Measurements from ENCODE around the gene HOXD8. TPM values are rescaled to one million over a fixed set of nuclear protein-coding genes. Genes with fewer than 3 reads are reported as not detected.
A peak's percentile ranks its signal among the peaks of the same experiment; 100 is the strongest.

The HOXD8 gene
- polyA plus RNA-seq, 1 of the 3 experiments (the other 2 are of a cell fraction), result 6.4 TPM

DNA sequence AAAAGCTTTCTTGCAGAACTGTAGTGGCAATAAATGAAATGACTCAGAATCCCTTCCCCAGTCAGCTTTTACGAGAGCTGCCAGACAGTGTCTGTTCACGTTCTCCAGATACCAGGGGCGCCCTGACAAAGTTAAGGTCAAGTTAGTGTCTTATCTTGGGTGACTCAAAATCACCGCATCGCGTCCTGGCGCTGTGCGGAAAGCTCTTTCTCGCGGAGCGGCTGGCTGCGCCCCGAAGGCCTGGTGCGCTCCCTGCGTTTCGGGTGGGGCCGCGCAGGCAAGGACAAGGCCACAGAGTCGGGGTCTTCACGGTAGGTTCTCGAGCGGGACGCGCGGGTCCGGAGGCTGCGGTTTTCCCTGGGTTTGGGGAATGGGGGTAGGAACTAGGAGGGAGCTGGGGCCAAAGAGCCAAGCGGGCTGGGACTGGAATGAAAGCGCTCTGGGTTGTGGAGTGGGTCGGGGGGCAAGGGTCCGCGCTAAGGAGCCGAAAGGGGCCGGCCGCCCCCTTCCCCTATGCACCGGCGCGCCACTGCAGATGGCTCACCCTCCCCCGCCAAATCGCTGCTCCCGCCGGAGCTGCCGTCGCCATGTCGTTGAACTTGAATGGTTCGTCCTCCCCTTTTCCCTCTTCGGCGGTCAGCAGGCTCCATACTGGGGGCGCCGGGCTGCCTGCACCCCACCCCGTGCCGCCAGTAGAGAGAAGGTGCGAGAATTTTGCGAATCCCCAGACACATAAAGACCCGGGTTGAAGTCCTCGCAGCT, 25.0 kb upstream of the HOXD8 start:
- H4K20me1 ChIP-seq (ENCODE audit: insufficient read depth), result no peaks in the 10 kb centered on the region
- no peaks in the 10 kb centered on the region for H3K36me3 ChIP-seq (replicated peaks in 1 of 2; ENCODE audit: control insufficient read depth in 1 of 2, insufficient read depth in 2 of 2, low read length in 1 of 2)
- peak overlapping the region; percentile 76 for H3K4me2 ChIP-seq
- 8% methylated on average over 30 of the region's 56 CpGs for WGBS (ENCODE audit: low lambda C conversion rate)
- no peaks in the 10 kb centered on the region for H3K9me2 ChIP-seq
- no peak overlapping the region for H3K27ac ChIP-seq (ENCODE audit: low read depth in 2 of 2, low read length in 1 of 2)
- H3F3A ChIP-seq (replicated peaks; ENCODE audit: insufficient read depth), result peaks cover 11% of the 10 kb centered on the region
- DNase-seq, result no peak
- H3K4me1 ChIP-seq (ENCODE audit: control insufficient read depth in 1 of 2, insufficient read depth in 2 of 2, low read depth in 1 of 2, low read length in 1 of 2), result peaks cover 0 to 13% of the 10 kb centered on the region in 2 experiments; a peak in 2 of 4 replicates
- H3K79me2 ChIP-seq (ENCODE audit: insufficient read depth), result no peaks in the 10 kb centered on the region
- no peaks in the 10 kb centered on the region for H3K9me3 ChIP-seq
- ChIA-PET POLR2A (interaction anchor here (1.0 kb wide), 1 partner anchor 13 kb away, joined by 3 read pairs; no protein-coding TSS in a partner anchor), CTCF (interaction anchor here (0.8 to 17.7 kb wide), 19 partner anchors 9 to 1405 kb away, joined by 3 to 264 read pairs (median 4); partner anchors contain the start of genes EVX2, HOXD10, HOXD12 and HOXD13)
- H3K9ac ChIP-seq, result no peak overlapping the region
- peaks cover 86% of the 10 kb centered on the region for H3K27me3 ChIP-seq (ENCODE audit: insufficient read depth)
- 0 out of 2 replicates have a peak overlapping the region, but pooled peaks have one; percentile 29 for H2AFZ ChIP-seq (ENCODE audit: low read depth)
- H3K4me3 ChIP-seq (ENCODE audit: low read depth in 2 of 2, low read length in 1 of 2), result peak overlapping the region; percentile 32 to 54
- no peak for TF ChIP-seq NRF1 (IDR thresholded peaks at IDR 0.05; ENCODE audit: low read depth, low read length)
- no peak for TF ChIP-seq SMC3 (IDR thresholded peaks at IDR 0.05; ENCODE audit: low read depth, low read length)
- TF ChIP-seq, protein P1, sequence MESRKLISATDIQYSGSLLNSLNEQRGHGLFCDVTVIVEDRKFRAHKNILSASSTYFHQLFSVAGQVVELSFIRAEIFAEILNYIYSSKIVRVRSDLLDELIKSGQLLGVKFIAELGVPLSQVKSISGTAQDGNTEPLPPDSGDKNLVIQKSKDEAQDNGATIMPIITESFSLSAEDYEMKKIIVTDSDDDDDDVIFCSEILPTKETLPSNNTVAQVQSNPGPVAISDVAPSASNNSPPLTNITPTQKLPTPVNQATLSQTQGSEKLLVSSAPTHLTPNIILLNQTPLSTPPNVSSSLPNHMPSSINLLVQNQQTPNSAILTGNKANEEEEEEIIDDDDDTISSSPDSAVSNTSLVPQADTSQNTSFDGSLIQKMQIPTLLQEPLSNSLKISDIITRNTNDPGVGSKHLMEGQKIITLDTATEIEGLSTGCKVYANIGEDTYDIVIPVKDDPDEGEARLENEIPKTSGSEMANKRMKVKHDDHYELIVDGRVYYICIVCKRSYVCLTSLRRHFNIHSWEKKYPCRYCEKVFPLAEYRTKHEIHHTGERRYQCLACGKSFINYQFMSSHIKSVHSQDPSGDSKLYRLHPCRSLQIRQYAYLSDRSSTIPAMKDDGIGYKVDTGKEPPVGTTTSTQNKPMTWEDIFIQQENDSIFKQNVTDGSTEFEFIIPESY (IDR thresholded peaks at IDR 0.05; ENCODE audit: borderline replicate concordance, low read depth), result no peak
- TF ChIP-seq RXRA (IDR thresholded peaks at IDR 0.05; ENCODE audit: borderline replicate concordance, low read depth), result no peak
- peak; percentile 19; the same call in 1 of the 2 replicates for TF ChIP-seq CTCF (IDR thresholded peaks at IDR 0.05)
- no peak for TF ChIP-seq EP300 (IDR thresholded peaks at IDR 0.05; ENCODE audit: borderline replicate concordance in 1 of 2, low read depth in 1 of 2, low read length in 1 of 2)
- no peak for TF ChIP-seq MXI1 (IDR thresholded peaks at IDR 0.05; ENCODE audit: low read depth, low read length)
- no peak for TF ChIP-seq SIN3A (IDR thresholded peaks at IDR 0.05; ENCODE audit: borderline replicate concordance, low read depth, low read length)
- TF ChIP-seq FOXM1 (IDR thresholded peaks at IDR 0.05; ENCODE audit: low read depth), result no peak
- TF ChIP-seq REST (IDR thresholded peaks at IDR 0.05; ENCODE audit: low read depth, low read length), result no peak
- TF ChIP-seq RAD21 (IDR thresholded peaks at IDR 0.05; ENCODE audit: low read length), result no peak
- no peak for TF ChIP-seq NFIC (IDR thresholded peaks at IDR 0.05; ENCODE audit: borderline replicate concordance)
- TF ChIP-seq, protein P2, sequence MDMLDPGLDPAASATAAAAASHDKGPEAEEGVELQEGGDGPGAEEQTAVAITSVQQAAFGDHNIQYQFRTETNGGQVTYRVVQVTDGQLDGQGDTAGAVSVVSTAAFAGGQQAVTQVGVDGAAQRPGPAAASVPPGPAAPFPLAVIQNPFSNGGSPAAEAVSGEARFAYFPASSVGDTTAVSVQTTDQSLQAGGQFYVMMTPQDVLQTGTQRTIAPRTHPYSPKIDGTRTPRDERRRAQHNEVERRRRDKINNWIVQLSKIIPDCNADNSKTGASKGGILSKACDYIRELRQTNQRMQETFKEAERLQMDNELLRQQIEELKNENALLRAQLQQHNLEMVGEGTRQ (IDR thresholded peaks at IDR 0.05; ENCODE audit: borderline replicate concordance, low read depth, low read length), result no peak
- peak; percentile 53; the same call in 1 of the 2 replicates for TF ChIP-seq EZH2phosphoT487 (IDR thresholded peaks at IDR 0.05; ENCODE audit: borderline replicate concordance, low read depth)
- TF ChIP-seq, protein P3, sequence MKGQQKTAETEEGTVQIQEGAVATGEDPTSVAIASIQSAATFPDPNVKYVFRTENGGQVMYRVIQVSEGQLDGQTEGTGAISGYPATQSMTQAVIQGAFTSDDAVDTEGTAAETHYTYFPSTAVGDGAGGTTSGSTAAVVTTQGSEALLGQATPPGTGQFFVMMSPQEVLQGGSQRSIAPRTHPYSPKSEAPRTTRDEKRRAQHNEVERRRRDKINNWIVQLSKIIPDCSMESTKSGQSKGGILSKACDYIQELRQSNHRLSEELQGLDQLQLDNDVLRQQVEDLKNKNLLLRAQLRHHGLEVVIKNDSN (IDR thresholded peaks at IDR 0.05; ENCODE audit: borderline replicate concordance, low read depth), result no peak

Data from SK-N-SH (cell line).